PC-3 (cell line): Measurements from ENCODE around the gene CEBPE.

Experiments
- EZH2 ChIP-seq: fragments of 300-600 bp; sonication (generic); IDR thresholded peaks from one replicate; pipeline ENCODE4 v1.6.1; 2017; ENCODE audit warnings: antibody characterized with exemption, mild to moderate bottlenecking, low read length; ENCODE audit not compliant: unreplicated experiment
- TF ChIP-seq, protein P1 (sequence below): fragments of 300-600 bp; sonication (generic); conservative IDR thresholded peaks from 2 replicates; pipeline ENCODE4 v1.5.1; 2017; ENCODE audit warnings: antibody characterized with exemption, low read depth, mild to moderate bottlenecking, low read length

DNA sequence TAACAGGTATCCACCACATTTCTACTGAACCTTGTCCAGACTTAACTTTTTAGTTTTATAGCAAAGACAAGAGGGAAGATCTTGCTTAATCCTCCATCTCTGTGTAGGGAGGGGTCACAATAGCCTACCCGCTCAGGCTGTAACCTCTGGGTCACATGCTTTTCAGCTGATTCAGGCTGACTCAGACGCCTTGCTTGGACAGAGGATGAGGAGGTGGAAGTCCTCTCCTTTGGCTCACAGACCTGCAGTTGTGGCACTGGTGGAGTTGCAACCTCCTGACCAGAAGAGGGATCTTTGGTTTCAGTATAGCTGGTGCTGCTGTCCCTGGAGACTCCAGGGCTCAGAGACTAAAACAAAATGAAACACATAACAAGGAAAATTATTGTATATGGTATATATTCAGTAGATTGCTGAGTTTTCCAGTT is 40.4 kb downstream of the CEBPE start:
- TF ChIP-seq, protein P1, sequence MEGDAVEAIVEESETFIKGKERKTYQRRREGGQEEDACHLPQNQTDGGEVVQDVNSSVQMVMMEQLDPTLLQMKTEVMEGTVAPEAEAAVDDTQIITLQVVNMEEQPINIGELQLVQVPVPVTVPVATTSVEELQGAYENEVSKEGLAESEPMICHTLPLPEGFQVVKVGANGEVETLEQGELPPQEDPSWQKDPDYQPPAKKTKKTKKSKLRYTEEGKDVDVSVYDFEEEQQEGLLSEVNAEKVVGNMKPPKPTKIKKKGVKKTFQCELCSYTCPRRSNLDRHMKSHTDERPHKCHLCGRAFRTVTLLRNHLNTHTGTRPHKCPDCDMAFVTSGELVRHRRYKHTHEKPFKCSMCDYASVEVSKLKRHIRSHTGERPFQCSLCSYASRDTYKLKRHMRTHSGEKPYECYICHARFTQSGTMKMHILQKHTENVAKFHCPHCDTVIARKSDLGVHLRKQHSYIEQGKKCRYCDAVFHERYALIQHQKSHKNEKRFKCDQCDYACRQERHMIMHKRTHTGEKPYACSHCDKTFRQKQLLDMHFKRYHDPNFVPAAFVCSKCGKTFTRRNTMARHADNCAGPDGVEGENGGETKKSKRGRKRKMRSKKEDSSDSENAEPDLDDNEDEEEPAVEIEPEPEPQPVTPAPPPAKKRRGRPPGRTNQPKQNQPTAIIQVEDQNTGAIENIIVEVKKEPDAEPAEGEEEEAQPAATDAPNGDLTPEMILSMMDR, result no peak
- no peak for TF ChIP-seq EZH2
